Esophagus muscularis mucosa (tissue), 3 donors: ENCODE measurements around the gene SMIM13.

Source experiments
- POLR2A ChIP-seq: fragments of 450-650 bp; IDR thresholded peaks from one replicate; pipeline ENCODE4 v1.6.1; 2017; ENCODE audit warnings: antibody characterized with exemption, moderate library complexity, mild to moderate bottlenecking, low read depth
- POLR2AphosphoS5 ChIP-seq, 2 donors: sonication (generic); formaldehyde crosslinking; IDR thresholded peaks; one replicate each; pipeline ENCODE4 v1.6.1; 2017; ENCODE audit warnings: antibody characterized with exemption in 2 of 2
- TF ChIP-seq, protein P1 (sequence below), 3 experiments: fragments of 200-600 bp in 2 of 3; fragments of 450-650 bp in 1 of 3; sonication (generic) in 2 of 3; IDR thresholded peaks; one replicate each; pipeline ENCODE4 v1.5.1; 2017 to 2019; ENCODE audit warnings: antibody characterized with exemption in 3 of 3, mild to moderate bottlenecking in 2 of 3, moderate library complexity in 1 of 3

- TF ChIP-seq, protein P1, sequence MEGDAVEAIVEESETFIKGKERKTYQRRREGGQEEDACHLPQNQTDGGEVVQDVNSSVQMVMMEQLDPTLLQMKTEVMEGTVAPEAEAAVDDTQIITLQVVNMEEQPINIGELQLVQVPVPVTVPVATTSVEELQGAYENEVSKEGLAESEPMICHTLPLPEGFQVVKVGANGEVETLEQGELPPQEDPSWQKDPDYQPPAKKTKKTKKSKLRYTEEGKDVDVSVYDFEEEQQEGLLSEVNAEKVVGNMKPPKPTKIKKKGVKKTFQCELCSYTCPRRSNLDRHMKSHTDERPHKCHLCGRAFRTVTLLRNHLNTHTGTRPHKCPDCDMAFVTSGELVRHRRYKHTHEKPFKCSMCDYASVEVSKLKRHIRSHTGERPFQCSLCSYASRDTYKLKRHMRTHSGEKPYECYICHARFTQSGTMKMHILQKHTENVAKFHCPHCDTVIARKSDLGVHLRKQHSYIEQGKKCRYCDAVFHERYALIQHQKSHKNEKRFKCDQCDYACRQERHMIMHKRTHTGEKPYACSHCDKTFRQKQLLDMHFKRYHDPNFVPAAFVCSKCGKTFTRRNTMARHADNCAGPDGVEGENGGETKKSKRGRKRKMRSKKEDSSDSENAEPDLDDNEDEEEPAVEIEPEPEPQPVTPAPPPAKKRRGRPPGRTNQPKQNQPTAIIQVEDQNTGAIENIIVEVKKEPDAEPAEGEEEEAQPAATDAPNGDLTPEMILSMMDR (IDR thresholded peaks at IDR 0.05): no peak
- TF ChIP-seq POLR2A (no peak), POLR2AphosphoS5 (IDR thresholded peaks at IDR 0.05) (no peak)
Observed at GRCh38 chr6:11181478-11182136, 88.0 kb downstream of the SMIM13 start.
